ENCODE results near the gene ANKK1. TPM values are rescaled to one million over a fixed set of nuclear protein-coding genes. Genes with fewer than 3 reads are reported as not detected.

The ANKK1 gene
- total and polyA plus RNA-seq, 4 donors: 0.01 to 0.08 TPM; not detected in 2

DNA sequence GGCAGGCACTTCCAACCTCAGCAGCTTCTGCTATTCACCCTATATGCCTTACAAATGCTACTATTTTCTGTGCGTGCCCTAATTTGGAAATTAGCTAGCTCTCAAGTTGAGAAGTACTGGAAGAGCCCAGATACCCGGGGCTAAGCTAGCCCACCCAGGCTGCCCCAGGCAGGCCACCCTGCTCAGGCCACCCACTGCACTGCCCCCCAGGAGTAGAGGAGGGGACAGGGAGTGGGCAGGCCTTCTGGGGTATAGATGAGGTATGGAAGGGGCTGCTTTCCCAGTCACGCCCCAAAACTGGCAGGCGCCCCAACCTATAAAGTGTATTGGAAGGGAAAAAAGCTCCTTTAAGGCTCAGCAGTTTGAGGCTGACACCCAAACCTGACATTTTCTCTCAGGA, 44.2 kb downstream of the ANKK1 start:
- 90% methylated on average over 4 of the region's 4 CpGs for WGBS
- no peak for TF ChIP-seq HNF4A (conservative IDR thresholded peaks at IDR 0.05)
- TF ChIP-seq FOXA1 (IDR thresholded peaks at IDR 0.05): no peak
- no peak for TF ChIP-seq GABPA (IDR thresholded peaks at IDR 0.05 in 1 of 2, conservative IDR thresholded peaks at IDR 0.05 in 1 of 2)
- no peak for TF ChIP-seq HNF4G (IDR thresholded peaks at IDR 0.05)
- no peak for TF ChIP-seq TAF1 (conservative IDR thresholded peaks at IDR 0.05)
- TF ChIP-seq SP1 (IDR thresholded peaks at IDR 0.05): no peak
- TF ChIP-seq, protein P1, sequence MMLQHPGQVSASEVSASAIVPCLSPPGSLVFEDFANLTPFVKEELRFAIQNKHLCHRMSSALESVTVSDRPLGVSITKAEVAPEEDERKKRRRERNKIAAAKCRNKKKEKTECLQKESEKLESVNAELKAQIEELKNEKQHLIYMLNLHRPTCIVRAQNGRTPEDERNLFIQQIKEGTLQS (IDR thresholded peaks at IDR 0.05): no peak
- TF ChIP-seq JUND (IDR thresholded peaks at IDR 0.05): no peak
- no peak for TF ChIP-seq NR2F2 (IDR thresholded peaks at IDR 0.05)
- no peak for TF ChIP-seq EGR1 (IDR thresholded peaks at IDR 0.05; ENCODE audit: low read depth in 2 of 2)
- no peak for TF ChIP-seq MAX (IDR thresholded peaks at IDR 0.05)
- TF ChIP-seq RXRA (IDR thresholded peaks at IDR 0.05): no peak
- TF ChIP-seq YY1 (IDR thresholded peaks at IDR 0.05): no peak
- no peak for TF ChIP-seq FOXA2 (IDR thresholded peaks at IDR 0.05)
- DNase-seq (ENCODE audit: low spot score): no peak
- H3K4me3 ChIP-seq (ENCODE audit: low read depth in 1 of 3, low read length in 3 of 3): no peak overlapping the region
- no peak overlapping the region for H3K9ac ChIP-seq (ENCODE audit: low read depth in 1 of 2, low read length in 2 of 2)
- no peak overlapping the region for H3K27ac ChIP-seq (ENCODE audit: low read depth in 1 of 2, low read length in 2 of 2)
- no peaks in the 10 kb centered on the region for H3K27me3 ChIP-seq (ENCODE audit: control insufficient read depth in 4 of 4, insufficient read depth in 4 of 4, low read length in 3 of 4)
- no peaks in the 10 kb centered on the region for H3K4me1 ChIP-seq (ENCODE audit: control insufficient read depth in 4 of 4, insufficient read depth in 4 of 4, low read length in 3 of 4)
- no peaks in the 10 kb centered on the region for H3K9me3 ChIP-seq (ENCODE audit: control insufficient read depth in 4 of 4, low read length in 3 of 4)
- no peaks in the 10 kb centered on the region for H3K36me3 ChIP-seq (ENCODE audit: control insufficient read depth in 4 of 4, insufficient read depth in 3 of 4, low read depth in 1 of 4, low read length in 3 of 4)

- no peaks in the 10 kb centered on the region for H3K27me3 ChIP-seq (ENCODE audit: control insufficient read depth in 4 of 4, insufficient read depth in 4 of 4, low read length in 3 of 4)
- no peak for DNase-seq (ENCODE audit: low spot score)
- H3K9ac ChIP-seq (ENCODE audit: low read depth in 1 of 2, low read length in 2 of 2): no peak overlapping the region
- no peaks in the 10 kb centered on the region for H3K4me1 ChIP-seq (ENCODE audit: control insufficient read depth in 4 of 4, insufficient read depth in 4 of 4, low read length in 3 of 4)
- no peak overlapping the region for H3K27ac ChIP-seq (ENCODE audit: low read depth in 1 of 2, low read length in 2 of 2)
- H3K9me3 ChIP-seq (ENCODE audit: control insufficient read depth in 4 of 4, low read length in 3 of 4): no peaks in the 10 kb centered on the region
- 88% methylated on average over 8 of the region's 8 CpGs for WGBS
- no peak for TF ChIP-seq NR2F2 (IDR thresholded peaks at IDR 0.05)
- no peak for TF ChIP-seq HNF4A (conservative IDR thresholded peaks at IDR 0.05)
- no peak for TF ChIP-seq RAD21 (IDR thresholded peaks at IDR 0.05)
- TF ChIP-seq ZBTB33 (IDR thresholded peaks at IDR 0.05): no peak
- TF ChIP-seq, protein P1 (IDR thresholded peaks at IDR 0.05): no peak
- H3K36me3 ChIP-seq (ENCODE audit: control insufficient read depth in 4 of 4, insufficient read depth in 3 of 4, low read depth in 1 of 4, low read length in 3 of 4): no peaks in the 10 kb centered on the region
- no peak overlapping the region for H3K4me3 ChIP-seq (ENCODE audit: low read depth in 1 of 3, low read length in 3 of 3)
Measured at GRCh38 chr11:113435190-113435968, 47.8 kb downstream of the ANKK1 start.

GRCh38 chr11:113436672-113437252, 49.2 kb downstream of the ANKK1 start:
- Histone ChIP-seq H3K9ac (ENCODE audit: low read depth in 1 of 2, low read length in 2 of 2) (no peak overlapping the region), H3K4me1 (ENCODE audit: control insufficient read depth in 4 of 4, insufficient read depth in 4 of 4, low read length in 3 of 4) (no peaks in the 10 kb centered on the region), H3K27me3 (ENCODE audit: control insufficient read depth in 4 of 4, insufficient read depth in 4 of 4, low read length in 3 of 4) (no peaks in the 10 kb centered on the region), H3K36me3 (ENCODE audit: control insufficient read depth in 4 of 4, insufficient read depth in 3 of 4, low read depth in 1 of 4, low read length in 3 of 4) (no peaks in the 10 kb centered on the region), H3K9me3 (ENCODE audit: control insufficient read depth in 4 of 4, low read length in 3 of 4) (no peaks in the 10 kb centered on the region), H3K27ac (ENCODE audit: low read depth in 1 of 2, low read length in 2 of 2) (no peak overlapping the region), H3K4me3 (ENCODE audit: low read depth in 1 of 3, low read length in 3 of 3) (no peak overlapping the region)
- TF ChIP-seq FOXA1 (IDR thresholded peaks at IDR 0.05): no peak
- no peak for TF ChIP-seq RAD21 (IDR thresholded peaks at IDR 0.05)
- TF ChIP-seq SP1 (IDR thresholded peaks at IDR 0.05): no peak
- TF ChIP-seq, protein P2, sequence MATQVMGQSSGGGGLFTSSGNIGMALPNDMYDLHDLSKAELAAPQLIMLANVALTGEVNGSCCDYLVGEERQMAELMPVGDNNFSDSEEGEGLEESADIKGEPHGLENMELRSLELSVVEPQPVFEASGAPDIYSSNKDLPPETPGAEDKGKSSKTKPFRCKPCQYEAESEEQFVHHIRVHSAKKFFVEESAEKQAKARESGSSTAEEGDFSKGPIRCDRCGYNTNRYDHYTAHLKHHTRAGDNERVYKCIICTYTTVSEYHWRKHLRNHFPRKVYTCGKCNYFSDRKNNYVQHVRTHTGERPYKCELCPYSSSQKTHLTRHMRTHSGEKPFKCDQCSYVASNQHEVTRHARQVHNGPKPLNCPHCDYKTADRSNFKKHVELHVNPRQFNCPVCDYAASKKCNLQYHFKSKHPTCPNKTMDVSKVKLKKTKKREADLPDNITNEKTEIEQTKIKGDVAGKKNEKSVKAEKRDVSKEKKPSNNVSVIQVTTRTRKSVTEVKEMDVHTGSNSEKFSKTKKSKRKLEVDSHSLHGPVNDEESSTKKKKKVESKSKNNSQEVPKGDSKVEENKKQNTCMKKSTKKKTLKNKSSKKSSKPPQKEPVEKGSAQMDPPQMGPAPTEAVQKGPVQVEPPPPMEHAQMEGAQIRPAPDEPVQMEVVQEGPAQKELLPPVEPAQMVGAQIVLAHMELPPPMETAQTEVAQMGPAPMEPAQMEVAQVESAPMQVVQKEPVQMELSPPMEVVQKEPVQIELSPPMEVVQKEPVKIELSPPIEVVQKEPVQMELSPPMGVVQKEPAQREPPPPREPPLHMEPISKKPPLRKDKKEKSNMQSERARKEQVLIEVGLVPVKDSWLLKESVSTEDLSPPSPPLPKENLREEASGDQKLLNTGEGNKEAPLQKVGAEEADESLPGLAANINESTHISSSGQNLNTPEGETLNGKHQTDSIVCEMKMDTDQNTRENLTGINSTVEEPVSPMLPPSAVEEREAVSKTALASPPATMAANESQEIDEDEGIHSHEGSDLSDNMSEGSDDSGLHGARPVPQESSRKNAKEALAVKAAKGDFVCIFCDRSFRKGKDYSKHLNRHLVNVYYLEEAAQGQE (IDR thresholded peaks at IDR 0.05): no peak
- TF ChIP-seq TAF1 (conservative IDR thresholded peaks at IDR 0.05): no peak
- TF ChIP-seq YY1 (IDR thresholded peaks at IDR 0.05): no peak
- TF ChIP-seq, protein P1 (IDR thresholded peaks at IDR 0.05): no peak
- no peak for TF ChIP-seq JUND (IDR thresholded peaks at IDR 0.05)
- TF ChIP-seq CTCF (IDR thresholded peaks at IDR 0.05; ENCODE audit: low read depth, low read length, missing input control): no peak
- no peak for TF ChIP-seq RXRA (IDR thresholded peaks at IDR 0.05)
- 66% methylated on average over 6 of the region's 6 CpGs for WGBS
- DNase-seq (ENCODE audit: low spot score): no peak

Measured in liver (tissue), 9 donors.